ENCODE measurements around the gene OR6M1.

Gene OR6M1

DNA sequence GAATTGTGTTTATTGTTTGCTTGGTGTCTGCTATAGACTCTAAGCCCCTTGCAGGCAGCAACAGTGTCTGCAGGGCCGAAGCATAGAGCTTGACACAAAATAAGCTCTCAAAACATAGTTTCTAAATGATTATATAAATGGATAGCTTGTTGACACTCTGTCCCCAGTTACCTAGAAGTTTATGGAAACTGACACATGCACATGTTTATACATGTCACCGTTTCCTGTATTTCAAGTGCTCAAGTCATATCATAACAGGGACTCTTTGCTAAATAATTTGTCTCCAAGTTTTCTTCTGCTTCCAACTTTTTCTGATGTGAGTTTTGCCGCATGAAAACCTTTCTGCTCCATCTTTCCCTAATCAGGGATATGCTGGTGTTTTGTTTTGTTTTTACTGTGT lies 48.2 kb downstream of the OR6M1 start:
- Histone ChIP-seq H3K27ac (ENCODE audit: low read length) (no peak overlapping the region), H2AFZ (ENCODE audit: low read length) (no peak overlapping the region), H3K27me3 (replicated peaks; ENCODE audit: insufficient read depth, low read length) (no peaks in the 10 kb centered on the region), H3K9me3 (replicated peaks; ENCODE audit: insufficient read depth, low read length) (no peaks in the 10 kb centered on the region), H3K79me2 (ENCODE audit: low read length) (no peaks in the 10 kb centered on the region), H3K4me2 (ENCODE audit: low read depth, low read length) (no peak overlapping the region), H3K36me3 (replicated peaks; ENCODE audit: insufficient read depth, low read length) (no peaks in the 10 kb centered on the region), H3K4me1 (ENCODE audit: low read length) (0 out of 2 replicates have a peak, but pooled peaks cover 5% of the 10 kb centered on the region), H3K9me2 (replicated peaks; ENCODE audit: insufficient read depth, low read length) (no peaks in the 10 kb centered on the region), H3K4me3 (ENCODE audit: low read length) (no peak overlapping the region), H4K20me1 (ENCODE audit: insufficient read depth, low read length) (no peaks in the 10 kb centered on the region), H3K9ac (ENCODE audit: low read length) (no peak overlapping the region), H3F3A (ENCODE audit: insufficient read depth, low read length) (no peaks in the 10 kb centered on the region)
- TF ChIP-seq, protein P1, sequence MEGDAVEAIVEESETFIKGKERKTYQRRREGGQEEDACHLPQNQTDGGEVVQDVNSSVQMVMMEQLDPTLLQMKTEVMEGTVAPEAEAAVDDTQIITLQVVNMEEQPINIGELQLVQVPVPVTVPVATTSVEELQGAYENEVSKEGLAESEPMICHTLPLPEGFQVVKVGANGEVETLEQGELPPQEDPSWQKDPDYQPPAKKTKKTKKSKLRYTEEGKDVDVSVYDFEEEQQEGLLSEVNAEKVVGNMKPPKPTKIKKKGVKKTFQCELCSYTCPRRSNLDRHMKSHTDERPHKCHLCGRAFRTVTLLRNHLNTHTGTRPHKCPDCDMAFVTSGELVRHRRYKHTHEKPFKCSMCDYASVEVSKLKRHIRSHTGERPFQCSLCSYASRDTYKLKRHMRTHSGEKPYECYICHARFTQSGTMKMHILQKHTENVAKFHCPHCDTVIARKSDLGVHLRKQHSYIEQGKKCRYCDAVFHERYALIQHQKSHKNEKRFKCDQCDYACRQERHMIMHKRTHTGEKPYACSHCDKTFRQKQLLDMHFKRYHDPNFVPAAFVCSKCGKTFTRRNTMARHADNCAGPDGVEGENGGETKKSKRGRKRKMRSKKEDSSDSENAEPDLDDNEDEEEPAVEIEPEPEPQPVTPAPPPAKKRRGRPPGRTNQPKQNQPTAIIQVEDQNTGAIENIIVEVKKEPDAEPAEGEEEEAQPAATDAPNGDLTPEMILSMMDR (IDR thresholded peaks at IDR 0.05; ENCODE audit: low read length): no peak
- TF ChIP-seq EZH2phosphoT487 (IDR thresholded peaks at IDR 0.05; ENCODE audit: low read length) (no peak), EZH2 (optimal IDR thresholded peaks at IDR 0.05; ENCODE audit: low read depth, low read length) (no peak)
- no peak for DNase-seq

DNA sequence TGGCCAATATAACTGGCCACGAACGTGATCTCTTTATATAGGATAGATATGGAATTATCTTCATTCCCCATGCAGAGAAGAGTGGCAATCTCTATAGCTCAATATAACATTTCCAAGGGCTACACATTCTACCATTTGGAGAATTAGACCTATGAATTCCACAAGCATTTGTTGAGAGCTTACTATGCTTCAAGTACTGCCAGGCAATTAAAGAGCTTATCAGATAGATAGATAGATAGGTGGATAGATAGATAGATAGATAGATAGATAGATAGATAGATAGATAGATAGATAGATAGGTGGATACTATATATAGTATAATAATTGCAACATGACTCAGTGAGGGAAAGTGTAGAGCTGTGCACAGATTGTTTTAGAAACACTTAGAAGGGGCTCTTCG lies 50.3 kb downstream of the OR6M1 start:
- Histone ChIP-seq H3K9me3 (replicated peaks; ENCODE audit: insufficient read depth, low read length) (no peaks in the 10 kb centered on the region), H2AFZ (ENCODE audit: low read length) (no peak overlapping the region), H3K27ac (ENCODE audit: low read length) (no peak overlapping the region), H4K20me1 (ENCODE audit: insufficient read depth, low read length) (no peaks in the 10 kb centered on the region), H3K4me1 (ENCODE audit: low read length) (peaks cover 17% of the 10 kb centered on the region), H3F3A (ENCODE audit: insufficient read depth, low read length) (no peaks in the 10 kb centered on the region), H3K79me2 (ENCODE audit: low read length) (no peaks in the 10 kb centered on the region), H3K27me3 (replicated peaks; ENCODE audit: insufficient read depth, low read length) (no peaks in the 10 kb centered on the region), H3K36me3 (replicated peaks; ENCODE audit: insufficient read depth, low read length) (no peaks in the 10 kb centered on the region), H3K9ac (ENCODE audit: low read length) (no peak overlapping the region), H3K4me3 (ENCODE audit: low read length) (no peak overlapping the region), H3K4me2 (ENCODE audit: low read depth, low read length) (no peak overlapping the region), H3K9me2 (replicated peaks; ENCODE audit: insufficient read depth, low read length) (no peaks in the 10 kb centered on the region)
- TF ChIP-seq, protein P1 (IDR thresholded peaks at IDR 0.05; ENCODE audit: low read length): no peak
- TF ChIP-seq EZH2phosphoT487 (IDR thresholded peaks at IDR 0.05; ENCODE audit: low read length): no peak
- TF ChIP-seq EZH2 (optimal IDR thresholded peaks at IDR 0.05; ENCODE audit: low read depth, low read length): no peak
- DNase-seq: no peak

Measured in MM.1S (cell line).